ENCODE measurements around the gene SMYD2. TPM values are rescaled to one million over a fixed set of nuclear protein-coding genes. Genes with fewer than 3 reads are reported as not detected.

SMYD2 gene
- polyA plus RNA-seq, 2 of the 4 experiments (the other 2 are of a cell fraction) = 32.3 to 54.9 TPM

- Histone ChIP-seq H3K27ac (no peak overlapping the region), H3K4me1 (no peaks in the 10 kb centered on the region), H3K4me2 (no peak overlapping the region), H3K9me3 (no peaks in the 10 kb centered on the region), H3K4me3 (no peak overlapping the region)
- no peak for FAIRE-seq
- DNase-seq (ENCODE audit: low read depth in 1 of 2, low spot score in 1 of 2) = no peak
- ATAC-seq = no peak
- no peak for TF ChIP-seq MAZ (IDR thresholded peaks at IDR 0.05; ENCODE audit: borderline replicate concordance, low read depth, low read length)
- no peak for TF ChIP-seq MYC (IDR thresholded peaks at IDR 0.05; ENCODE audit: borderline replicate concordance, low read length)
- TF ChIP-seq RFX5 (IDR thresholded peaks at IDR 0.05) = no peak
- TF ChIP-seq CHD2 (IDR thresholded peaks at IDR 0.05; ENCODE audit: low read length, partially characterized antibody) = no peak
- no peak for TF ChIP-seq SMC3 (IDR thresholded peaks at IDR 0.05)
- TF ChIP-seq, protein P1, sequence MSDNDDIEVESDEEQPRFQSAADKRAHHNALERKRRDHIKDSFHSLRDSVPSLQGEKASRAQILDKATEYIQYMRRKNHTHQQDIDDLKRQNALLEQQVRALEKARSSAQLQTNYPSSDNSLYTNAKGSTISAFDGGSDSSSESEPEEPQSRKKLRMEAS (IDR thresholded peaks at IDR 0.05) = no peak
- no peak for TF ChIP-seq HMGXB4 (CRISPR knock-in tag; IDR thresholded peaks at IDR 0.05; ENCODE audit: borderline replicate concordance)
- TF ChIP-seq RCOR1 (IDR thresholded peaks at IDR 0.05; ENCODE audit: low read depth, low read length) = no peak
- no peak for TF ChIP-seq CHD4 (IDR thresholded peaks at IDR 0.05; ENCODE audit: borderline replicate concordance)
- TF ChIP-seq, protein P2, sequence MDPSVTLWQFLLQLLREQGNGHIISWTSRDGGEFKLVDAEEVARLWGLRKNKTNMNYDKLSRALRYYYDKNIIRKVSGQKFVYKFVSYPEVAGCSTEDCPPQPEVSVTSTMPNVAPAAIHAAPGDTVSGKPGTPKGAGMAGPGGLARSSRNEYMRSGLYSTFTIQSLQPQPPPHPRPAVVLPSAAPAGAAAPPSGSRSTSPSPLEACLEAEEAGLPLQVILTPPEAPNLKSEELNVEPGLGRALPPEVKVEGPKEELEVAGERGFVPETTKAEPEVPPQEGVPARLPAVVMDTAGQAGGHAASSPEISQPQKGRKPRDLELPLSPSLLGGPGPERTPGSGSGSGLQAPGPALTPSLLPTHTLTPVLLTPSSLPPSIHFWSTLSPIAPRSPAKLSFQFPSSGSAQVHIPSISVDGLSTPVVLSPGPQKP (IDR thresholded peaks at IDR 0.05; ENCODE audit: low read depth, low read length) = no peak
- no peak for TF ChIP-seq CBX2 (IDR thresholded peaks at IDR 0.05; ENCODE audit: borderline replicate concordance, low read depth)
- TF ChIP-seq GATA3 (IDR thresholded peaks at IDR 0.05; ENCODE audit: borderline replicate concordance) = no peak
- no peak for TF ChIP-seq NFE2L2 (conservative IDR thresholded peaks at IDR 0.05; ENCODE audit: low read length)
- TF ChIP-seq ZSCAN20 (CRISPR knock-in tag; IDR thresholded peaks at IDR 0.05) = no peak
- TF ChIP-seq FOSB (CRISPR knock-in tag; IDR thresholded peaks at IDR 0.05) = no peak
- CTCF ChIA-PET = interaction anchor here (0.6 to 1.4 kb wide), 4 partner anchors 11 to 215 kb away, joined by 3 to 5 read pairs (median 3); no protein-coding TSS in a partner anchor
- 86% methylated on average over 8 of the region's 8 CpGs for WGBS (ENCODE audit: missing lambda C conversion rate)
- POLR2A ChIA-PET = no interaction called here
These were observed 88.4 kb downstream of the SMYD2 start for GRCh38 chr1:214369364-214369763.

GRCh38 chr1:214370615-214371014, 89.7 kb downstream of the SMYD2 start:
- DNase-seq (ENCODE audit: low read depth in 1 of 2, low spot score in 1 of 2) = no peak
- POLR2A ChIA-PET = no interaction called here
- ATAC-seq = no peak
- no peak overlapping the region for H3K4me2 ChIP-seq
- H3K9me3 ChIP-seq = no peaks in the 10 kb centered on the region
- no peak overlapping the region for H3K4me3 ChIP-seq
- FAIRE-seq = no peak
- no peaks in the 10 kb centered on the region for H3K4me1 ChIP-seq
- CTCF ChIA-PET = interaction anchor here (2.3 kb wide), 1 partner anchor 214 kb away, joined by 8 read pairs; no protein-coding TSS in a partner anchor
- H3K27ac ChIP-seq = no peak overlapping the region
- 93% methylated on average over 3 of the region's 3 CpGs for WGBS (ENCODE audit: missing lambda C conversion rate)
- TF ChIP-seq HOXB13 (CRISPR knock-in tag; IDR thresholded peaks at IDR 0.05; ENCODE audit: low read depth) (no peak), NR3C1 (IDR thresholded peaks at IDR 0.05) (no peak), BCL3 (IDR thresholded peaks at IDR 0.05) (no peak), FOSL2 (IDR thresholded peaks at IDR 0.05) (no peak), FOSL2 (CRISPR knock-in tag; IDR thresholded peaks at IDR 0.05) (no peak), CHD4 (IDR thresholded peaks at IDR 0.05; ENCODE audit: borderline replicate concordance) (no peak), HMGXB4 (CRISPR knock-in tag; IDR thresholded peaks at IDR 0.05; ENCODE audit: borderline replicate concordance) (no peak), EHF (CRISPR knock-in tag; IDR thresholded peaks at IDR 0.05) (no peak), JUN (IDR thresholded peaks at IDR 0.05) (no peak), EP300 (IDR thresholded peaks at IDR 0.05) (no peak), HOXB5 (CRISPR knock-in tag; IDR thresholded peaks at IDR 0.05) (no peak), PBX3 (IDR thresholded peaks at IDR 0.05) (no peak), CBX2 (IDR thresholded peaks at IDR 0.05; ENCODE audit: borderline replicate concordance, low read depth) (no peak), CTCF (IDR thresholded peaks at IDR 0.05) (no peak), TFCP2L1 (CRISPR knock-in tag; IDR thresholded peaks at IDR 0.05) (no peak)
- TF ChIP-seq, protein P3, sequence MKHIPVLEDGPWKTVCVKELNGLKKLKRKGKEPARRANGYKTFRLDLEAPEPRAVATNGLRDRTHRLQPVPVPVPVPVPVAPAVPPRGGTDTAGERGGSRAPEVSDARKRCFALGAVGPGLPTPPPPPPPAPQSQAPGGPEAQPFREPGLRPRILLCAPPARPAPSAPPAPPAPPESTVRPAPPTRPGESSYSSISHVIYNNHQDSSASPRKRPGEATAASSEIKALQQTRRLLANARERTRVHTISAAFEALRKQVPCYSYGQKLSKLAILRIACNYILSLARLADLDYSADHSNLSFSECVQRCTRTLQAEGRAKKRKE (CRISPR knock-in tag; IDR thresholded peaks at IDR 0.05; ENCODE audit: low read depth) = no peak

Measured in A549 (cell line).